GM18907 (cell line): ENCODE measurements around the gene LRP5.
"Not testable (repeated sequence)": the region's sequence is repeated elsewhere in the genome, so short reads cannot be mapped to it uniquely, and the experiment has no call there.

Experiments
- ATAC-seq: cut with Tn5 transposase; IDR thresholded peaks from one replicate; pipeline ENCODE4 v1.9.1; 2021; ENCODE audit warnings: mild to moderate bottlenecking, moderate library complexity; ENCODE audit not compliant: unreplicated experiment

The LRP5 gene

DNA sequence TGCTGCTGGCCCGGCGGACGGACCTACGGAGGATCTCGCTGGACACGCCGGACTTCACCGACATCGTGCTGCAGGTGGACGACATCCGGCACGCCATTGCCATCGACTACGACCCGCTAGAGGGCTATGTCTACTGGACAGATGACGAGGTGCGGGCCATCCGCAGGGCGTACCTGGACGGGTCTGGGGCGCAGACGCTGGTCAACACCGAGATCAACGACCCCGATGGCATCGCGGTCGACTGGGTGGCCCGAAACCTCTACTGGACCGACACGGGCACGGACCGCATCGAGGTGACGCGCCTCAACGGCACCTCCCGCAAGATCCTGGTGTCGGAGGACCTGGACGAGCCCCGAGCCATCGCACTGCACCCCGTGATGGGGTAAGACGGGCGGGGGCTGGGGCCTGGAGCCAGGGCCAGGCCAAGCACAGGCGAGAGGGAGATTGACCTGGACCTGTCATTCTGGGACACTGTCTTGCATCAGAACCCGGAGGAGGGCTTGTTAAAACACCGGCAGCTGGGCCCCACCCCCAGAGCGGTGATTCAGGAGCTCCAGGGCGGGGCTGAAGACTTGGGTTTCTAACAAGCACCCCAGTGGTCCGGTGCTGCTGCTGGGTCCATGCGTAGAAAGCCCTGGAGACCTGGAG, 74.1 kb downstream of the LRP5 start:
- no peak for ATAC-seq

GRCh38 chr11:68387840-68388239, 75.4 kb downstream of the LRP5 start:
- no peak for ATAC-seq

DNA sequence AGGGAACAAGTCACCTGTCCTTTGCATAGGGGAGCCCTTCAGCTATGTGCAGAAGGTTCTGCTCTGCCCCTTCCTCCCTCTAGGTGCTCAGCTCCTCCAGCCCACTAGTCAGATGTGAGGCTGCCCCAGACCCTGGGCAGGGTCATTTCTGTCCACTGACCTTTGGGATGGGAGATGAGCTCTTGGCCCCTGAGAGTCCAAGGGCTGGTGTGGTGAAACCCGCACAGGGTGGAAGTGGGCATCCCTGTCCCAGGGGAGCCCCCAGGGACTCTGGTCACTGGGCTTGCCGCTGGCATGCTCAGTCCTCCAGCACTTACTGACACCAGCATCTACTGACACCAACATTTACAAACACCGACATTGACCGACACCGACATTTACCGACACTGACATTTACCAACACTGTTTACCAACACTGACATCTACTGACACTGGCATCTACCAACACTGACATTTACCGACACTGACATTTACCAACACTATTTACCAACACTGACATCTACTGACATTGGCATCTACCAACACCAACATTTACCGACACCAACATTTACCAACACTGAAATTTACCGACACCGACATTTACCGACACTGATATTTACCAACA, 76.3 kb downstream of the LRP5 start:
- ATAC-seq: no peak

DNA sequence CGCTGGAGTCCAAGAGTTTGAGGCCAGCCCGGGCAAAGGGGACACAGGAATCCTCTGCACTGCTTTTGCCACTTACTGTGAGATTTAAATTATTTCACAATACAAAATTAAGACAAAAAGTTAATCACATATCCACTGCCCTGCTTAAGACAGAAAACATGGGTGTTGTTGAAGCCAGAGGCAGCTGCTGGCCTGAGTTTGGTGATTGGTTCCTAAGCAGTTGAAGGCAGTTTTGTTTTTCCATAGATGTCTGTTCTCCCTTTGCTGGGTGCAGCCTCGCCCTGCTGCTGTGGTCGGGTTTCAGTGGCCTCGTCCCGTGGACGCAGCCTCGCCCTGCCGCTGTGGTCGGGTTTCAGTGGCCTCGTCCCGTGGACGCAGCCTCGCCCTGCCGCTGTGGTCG, 77.9 kb downstream of the LRP5 start:
- no peak for ATAC-seq

GRCh38 chr11:68392822-68393221, 80.4 kb downstream of the LRP5 start:
- no peak for ATAC-seq

- ATAC-seq: no peak
These were observed 84.1 kb downstream of the LRP5 start for GRCh38 chr11:68396516-68396915.

GRCh38 chr11:68397256-68397655, 84.9 kb downstream of the LRP5 start:
- ATAC-seq: no peak

GRCh38 chr11:68398995-68399851, 86.8 kb downstream of the LRP5 start:
- ATAC-seq: no peak

GRCh38 chr11:68399916-68400315, 87.5 kb downstream of the LRP5 start:
- ATAC-seq: no peak

GRCh38 chr11:68400584-68400983, 88.2 kb downstream of the LRP5 start:
- not testable (repeated sequence) for ATAC-seq

DNA sequence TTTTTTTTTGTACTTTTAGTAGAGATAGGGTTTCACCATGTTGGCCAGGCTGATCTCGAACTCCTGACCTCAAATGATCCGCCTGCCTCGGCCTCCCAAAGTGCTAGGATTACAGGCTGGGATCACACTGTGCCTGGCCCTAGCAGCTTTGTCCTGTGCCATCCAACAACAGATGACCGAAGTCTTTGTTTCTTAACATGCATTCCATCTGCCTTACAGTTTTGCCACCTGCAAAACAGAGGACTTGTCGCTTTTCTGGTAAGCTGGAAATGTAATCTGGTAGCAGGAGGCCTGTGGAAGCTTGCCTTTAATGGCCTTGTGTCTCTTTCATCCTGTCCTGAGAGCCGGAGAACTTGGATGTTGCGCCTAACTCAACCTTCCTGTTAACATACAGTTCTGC, 89.5 kb downstream of the LRP5 start:
- no peak for ATAC-seq

GRCh38 chr11:68402355-68403031, 90.1 kb downstream of the LRP5 start:
- no peak for ATAC-seq

DNA sequence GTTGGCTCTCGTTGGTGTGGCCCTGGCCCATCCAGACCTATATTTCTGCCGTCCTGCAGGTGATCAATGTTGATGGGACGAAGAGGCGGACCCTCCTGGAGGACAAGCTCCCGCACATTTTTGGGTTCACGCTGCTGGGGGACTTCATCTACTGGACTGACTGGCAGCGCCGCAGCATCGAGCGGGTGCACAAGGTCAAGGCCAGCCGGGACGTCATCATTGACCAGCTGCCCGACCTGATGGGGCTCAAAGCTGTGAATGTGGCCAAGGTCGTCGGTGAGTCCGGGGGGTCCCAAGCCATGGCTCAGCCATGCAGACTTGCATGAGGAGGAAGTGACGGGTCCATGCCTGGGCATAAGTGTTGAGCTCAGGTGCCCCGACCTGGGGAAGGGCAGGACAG, 91.0 kb downstream of the LRP5 start:
- no peak for ATAC-seq

DNA sequence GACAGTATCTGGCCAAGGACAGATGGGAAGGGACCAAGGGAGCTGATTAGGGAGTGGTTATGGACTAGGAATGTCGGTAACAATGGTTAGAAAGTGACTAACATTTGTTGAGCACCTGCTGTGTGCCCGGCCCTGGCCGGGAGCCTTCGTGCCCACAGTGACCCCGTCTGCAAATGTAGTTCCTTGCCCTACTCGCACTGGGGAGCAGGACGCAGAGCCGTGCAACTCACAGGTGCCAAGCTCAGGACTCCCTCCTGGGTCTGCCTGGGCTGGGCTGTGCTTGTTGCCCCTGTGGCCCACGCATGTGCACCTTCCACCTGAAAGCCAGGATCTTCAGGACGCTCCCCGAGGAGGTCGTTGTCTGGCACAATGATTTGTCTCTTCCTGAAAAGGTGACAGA, 91.4 kb downstream of the LRP5 start:
- ATAC-seq: no peak

GRCh38 chr11:68406324-68407313, 94.2 kb downstream of the LRP5 start:
- ATAC-seq: no peak

GRCh38 chr11:68408512-68408911, 96.1 kb downstream of the LRP5 start:
- no peak for ATAC-seq

GRCh38 chr11:68409748-68410344, 97.5 kb downstream of the LRP5 start:
- ATAC-seq: no peak

DNA sequence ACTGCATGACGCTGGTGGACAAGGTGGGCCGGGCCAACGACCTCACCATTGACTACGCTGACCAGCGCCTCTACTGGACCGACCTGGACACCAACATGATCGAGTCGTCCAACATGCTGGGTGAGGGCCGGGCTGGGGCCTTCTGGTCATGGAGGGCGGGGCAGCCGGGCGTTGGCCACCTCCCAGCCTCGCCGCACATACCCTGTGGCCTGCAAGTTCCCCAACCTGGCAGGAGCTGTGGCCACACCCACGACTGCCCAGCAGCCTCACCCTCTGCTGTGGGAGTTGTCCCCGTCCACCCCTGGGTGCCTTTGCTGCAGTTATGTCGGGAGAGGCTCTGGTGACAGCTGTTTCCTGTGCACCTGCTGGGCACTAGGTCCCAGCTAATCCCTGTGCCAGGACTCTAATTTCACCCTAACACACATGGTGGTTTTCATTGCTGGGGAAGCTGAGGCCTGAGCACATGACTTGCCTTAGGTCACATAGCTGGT, 99.2 kb downstream of the LRP5 start:
- no peak for ATAC-seq

- ATAC-seq: no peak
These were observed 100.4 kb downstream of the LRP5 start for GRCh38 chr11:68412593-68413475.
